Endothelial cell of umbilical vein (primary cell): Measurements from ENCODE around the gene SALL2. TPM values are rescaled to one million over a fixed set of nuclear protein-coding genes. Genes with fewer than 3 reads are reported as not detected.

Experiments
- BruUV-seq: library from RNA; stranded (reverse); fragments of 400-500 nt; replicated peaks from 2 replicates; lab custom pipeline; 2021; lab: Mats Ljungman, UMichigan
- CTCF ChIA-PET: fragments of 300-600, 350-600 bp; sonication (Branson Sonifier 250); formaldehyde crosslinking; loops from one replicate; lab custom pipeline; 2021; ENCODE audit warnings: antibody characterized with exemption, inconsistent platforms; lab: Charles Lee
- POLR2A ChIA-PET: fragments of 300-600, 350-600 bp; sonication (Branson Sonifier 250); formaldehyde crosslinking; loops from one replicate; lab custom pipeline; 2021; ENCODE audit warnings: antibody characterized with exemption, inconsistent platforms; lab: Charles Lee
- DNase-seq: peaks from one replicate; pipeline ENCODE4 v3.0.0-alpha.2; 2011; ENCODE audit warnings: low read depth, low spot score
- FAIRE-seq: peaks from 2 replicates; lab custom pipeline; 2011; peaks lifted over from hg19 to GRCh38; lab: Jason Lieb, UNC
- H2AFZ ChIP-seq: 2 replicates; pipeline ENCODE4 v1.6.0; 2012; ENCODE audit warnings: low read depth, low read length, control low read depth, inconsistent platforms
- H3K27ac ChIP-seq: 2 replicates; pipeline ENCODE4 v1.5.1; 2011; ENCODE audit warnings: low read depth, mild to moderate bottlenecking, control low read depth, low read length, moderate library complexity; ENCODE audit not compliant: insufficient read depth
- H3K27me3 ChIP-seq, 2 experiments: 2 replicates each; pipeline versions ENCODE4 v1.6.0 to v1.6.1; 2011; ENCODE audit warnings: low read length in 2 of 2, mixed read lengths in 1 of 2; ENCODE audit not compliant: control insufficient read depth in 2 of 2, insufficient read depth in 2 of 2
- H3K36me3 ChIP-seq, 2 experiments: 2 replicates in 1 of 2; 3 replicates in 1 of 2; pipeline ENCODE4 v1.5.1; 2011; ENCODE audit warnings: low read length in 2 of 2, mild to moderate bottlenecking in 1 of 2, moderate library complexity in 1 of 2; ENCODE audit not compliant: control insufficient read depth in 2 of 2, insufficient read depth in 2 of 2; ENCODE audit errors: extremely low read depth in 1 of 2
- H3K4me1 ChIP-seq: 3 replicates; pipeline ENCODE4 v1.5.1; 2011; ENCODE audit warnings: mild to moderate bottlenecking, low read length; ENCODE audit not compliant: control insufficient read depth, insufficient read depth; ENCODE audit errors: extremely low read depth
- H3K4me2 ChIP-seq: 2 replicates; pipeline ENCODE4 v1.6.1; 2011; ENCODE audit warnings: low read length, control low read depth, mixed read lengths; ENCODE audit not compliant: insufficient read depth
- H3K4me3 ChIP-seq, 3 experiments: fragments of 200-600 bp in 1 of 3; sonication (generic), shearing (Covaris generic) in 1 of 3; replicated peaks in 1 of 3; 2 replicates each; pipeline ENCODE4 v1.5.1; 2011 to 2016; ENCODE audit warnings: control low read depth in 3 of 3, low read length in 3 of 3, mild to moderate bottlenecking in 2 of 3, inconsistent platforms in 1 of 3, low read depth in 1 of 3, moderate library complexity in 1 of 3; ENCODE audit not compliant: insufficient read depth in 1 of 3
- H3K79me2 ChIP-seq: 2 replicates; pipeline ENCODE4 v1.6.0; 2012; ENCODE audit warnings: low read length, inconsistent platforms; ENCODE audit not compliant: control insufficient read depth, insufficient read depth
- H3K9ac ChIP-seq: replicated peaks from 2 replicates; pipeline ENCODE3; 2011; ENCODE audit warnings: low read length, control low read depth; ENCODE audit not compliant: insufficient read depth; ENCODE audit errors: extremely low read depth
- H3K9me1 ChIP-seq: replicated peaks from 3 replicates; pipeline ENCODE4 v1.6.0; 2011; ENCODE audit warnings: mild to moderate bottlenecking, low read length; ENCODE audit not compliant: control insufficient read depth, insufficient read depth; ENCODE audit errors: extremely low read depth
- H3K9me3 ChIP-seq: replicated peaks from 2 replicates; pipeline ENCODE4 v1.5.1; 2012; ENCODE audit warnings: low read length, inconsistent platforms; ENCODE audit not compliant: control insufficient read depth, insufficient read depth
- H4K20me1 ChIP-seq: replicated peaks from 2 replicates; pipeline ENCODE3; 2011; ENCODE audit warnings: mild to moderate bottlenecking, low read length; ENCODE audit not compliant: control insufficient read depth, insufficient read depth; ENCODE audit errors: extremely low read depth
- EZH2 ChIP-seq: IDR thresholded peaks from 2 replicates; pipeline ENCODE4 v1.6.1; 2012; ENCODE audit warnings: borderline replicate concordance, low read depth, mild to moderate bottlenecking, moderate library complexity, low read length, inconsistent platforms; ENCODE audit not compliant: severe bottlenecking
- FOS ChIP-seq: IDR thresholded peaks from 2 replicates; pipeline ENCODE4 v1.6.1; 2011; ENCODE audit warnings: mild to moderate bottlenecking, low read length, moderate library complexity, borderline replicate concordance; ENCODE audit not compliant: insufficient read depth
- JUN ChIP-seq: IDR thresholded peaks from 2 replicates; pipeline ENCODE4 v1.6.1; 2011; ENCODE audit warnings: borderline replicate concordance, low read depth; ENCODE audit not compliant: insufficient read length, insufficient read depth
- MAX ChIP-seq: IDR thresholded peaks from 2 replicates; pipeline ENCODE4 v1.6.1; 2011; ENCODE audit not compliant: insufficient read depth, insufficient read length
- MYC ChIP-seq: IDR thresholded peaks from one replicate; pipeline ENCODE4 v1.6.1; 2011; ENCODE audit warnings: mild to moderate bottlenecking, low read depth, low read length
- POLR2A ChIP-seq: IDR thresholded peaks from 2 replicates; pipeline ENCODE4 v1.6.1; 2012; ENCODE audit warnings: low read depth, mild to moderate bottlenecking, control low read depth, low read length
- POLR2AphosphoS5 ChIP-seq: IDR thresholded peaks from 2 replicates; pipeline ENCODE4 v1.6.1; 2012; ENCODE audit warnings: low read depth, mild to moderate bottlenecking, control low read depth, low read length, moderate library complexity; ENCODE audit not compliant: insufficient read depth
- dilution Hi-C: fragments of 300-500 bp; cut with MboI; formaldehyde crosslinking; loops from one replicate; pipeline ENCODE4 v1.15.0; 2019; ENCODE audit warnings: low sequenced_read_pairs; ENCODE audit not compliant: extremely low pct_ligation_motif_present
- intact Hi-C: fragments of 100-400 bp; cut with micrococcal nuclease; formaldehyde crosslinking; loops from one replicate; pipeline ENCODE4 v1.10.0; 2022
- polyA plus RNA-seq, 4 experiments: library from polyadenylated mRNA; depleted of rRNA in 3 of 4; stranded (reverse) in 3 of 4; unstranded in 1 of 4; fragments of >200 nt; gene quantifications; 2 replicates each; pipeline versions ENCODE4 v1.2.1 to v1.2.3, GENCODE V29; 2011 to 2012; ENCODE audit warnings: missing spikeins in 1 of 4
- total RNA-seq: library from RNA; stranded (reverse); gene quantifications from 2 replicates; pipeline ENCODE4 v1.2.3, GENCODE V29; 2021

The SALL2 gene
- total and polyA plus RNA-seq, 2 donors (not counting 3 experiments of a cell fraction or from before 2014, with no cell fraction given), result 2.8 to 4.6 TPM

- POLR2A ChIA-PET, result no interaction called here
- Histone ChIP-seq H3K4me2 (no peak overlapping the region), H3K27me3 (peaks cover 51 to 59% of the 10 kb centered on the region in 2 experiments), H3K79me2 (no peaks in the 10 kb centered on the region), H3K4me3 (no peak overlapping the region), H3K9me3 (no peaks in the 10 kb centered on the region), H3K27ac (no peak overlapping the region), H3K9me1 (no peaks in the 10 kb centered on the region), H4K20me1 (no peaks in the 10 kb centered on the region), H2AFZ (no peak overlapping the region), H3K36me3 (no peaks in the 10 kb centered on the region), H3K4me1 (no peaks in the 10 kb centered on the region), H3K9ac (no peak overlapping the region)
- TF ChIP-seq POLR2AphosphoS5 (no peak), EZH2 (peak; percentile 82), POLR2A (no peak), MAX (no peak)
- no peak for FAIRE-seq
- BruUV-seq, result no TSS peak
- intact Hi-C loops (no loop called here), dilution Hi-C loops (no loop called here)
- CTCF ChIA-PET, result interaction anchor here (2.3 kb wide), 1 partner anchor 10 kb away, joined by 10 read pairs; the partner anchor contains the start of gene SALL2
- DNase-seq, result no peak
Measured at GRCh38 chr14:21536418-21537089, 10.4 kb upstream of the SALL2 start.

GRCh38 chr14:21535545-21536417 is 9.6 kb upstream of the SALL2 start:
- no peak overlapping the region for H3K4me2 ChIP-seq
- no peaks in the 10 kb centered on the region for H3K4me1 ChIP-seq
- no peaks in the 10 kb centered on the region for H3K79me2 ChIP-seq
- no peak overlapping the region for H3K9ac ChIP-seq
- H3K36me3 ChIP-seq, result no peaks in the 10 kb centered on the region
- FAIRE-seq (no peak), DNase-seq (no peak)
- BruUV-seq, result no TSS peak
- intact Hi-C loops, result no loop called here
- peaks cover 51 to 59% of the 10 kb centered on the region in 2 experiments for H3K27me3 ChIP-seq
- H3K4me3 ChIP-seq, result no peak overlapping the region
- no peaks in the 10 kb centered on the region for H4K20me1 ChIP-seq
- no peak overlapping the region for H3K27ac ChIP-seq
- TF ChIP-seq FOS (no peak), EZH2 (peak; percentile 55), JUN (no peak), MYC (no peak)
- ChIA-PET CTCF (interaction anchor here (0.7 kb wide), 1 partner anchor 25 kb away, joined by 3 read pairs; the partner anchor contains the start of gene METTL3), POLR2A (no interaction called here)
- no peaks in the 10 kb centered on the region for H3K9me3 ChIP-seq
- H2AFZ ChIP-seq, result no peak overlapping the region
- dilution Hi-C loops, result no loop called here
- no peaks in the 10 kb centered on the region for H3K9me1 ChIP-seq
